Measurements from ENCODE around the gene GABRB3.

The GABRB3 gene

GRCh38 chr15:26679927-26680326 lies 92.9 kb downstream of the GABRB3 start:
- H3K4me3 ChIP-seq (ENCODE audit: low read depth, low read length): no peak overlapping the region
- no peak for TF ChIP-seq CTCF (IDR thresholded peaks at IDR 0.05; ENCODE audit: low read depth, low read length)

- H3K4me3 ChIP-seq (ENCODE audit: low read depth, low read length): no peak overlapping the region
These were observed 96.8 kb downstream of the GABRB3 start for GRCh38 chr15:26676115-26676514.

GRCh38 chr15:26674467-26674866 lies 98.4 kb downstream of the GABRB3 start:
- H3K4me3 ChIP-seq (ENCODE audit: low read depth, low read length): no peak overlapping the region
- TF ChIP-seq CTCF (IDR thresholded peaks at IDR 0.05; ENCODE audit: low read depth, low read length): no peak

More at GRCh38 chr15:26676115-26676514, 96.8 kb downstream of the GABRB3 start:
- no peak for TF ChIP-seq CTCF (IDR thresholded peaks at IDR 0.05; ENCODE audit: low read depth, low read length)

- TF ChIP-seq CTCF (IDR thresholded peaks at IDR 0.05; ENCODE audit: low read depth, low read length): no peak
- no peak overlapping the region for H3K4me3 ChIP-seq (ENCODE audit: low read depth, low read length)
These were observed 99.4 kb downstream of the GABRB3 start for GRCh38 chr15:26673445-26673844.

GRCh38 chr15:26670116-26670515 lies 102.8 kb downstream of the GABRB3 start:
- H3K4me3 ChIP-seq (ENCODE audit: low read depth, low read length): no peak overlapping the region
- no peak for TF ChIP-seq CTCF (IDR thresholded peaks at IDR 0.05; ENCODE audit: low read depth, low read length)

GRCh38 chr15:26667222-26667988 lies 105.5 kb downstream of the GABRB3 start:
- no peak for TF ChIP-seq CTCF (IDR thresholded peaks at IDR 0.05; ENCODE audit: low read depth, low read length)
- no peak overlapping the region for H3K4me3 ChIP-seq (ENCODE audit: low read depth, low read length)

GRCh38 chr15:26665957-26666791 lies 106.7 kb downstream of the GABRB3 start:
- TF ChIP-seq CTCF (IDR thresholded peaks at IDR 0.05; ENCODE audit: low read depth, low read length): no peak
- no peak overlapping the region for H3K4me3 ChIP-seq (ENCODE audit: low read depth, low read length)

Data from WI38 (cell line).